Ovary (tissue), 1 donor: ENCODE data around the gene TMTC2.

ENCODE experiments used
- EP300 ChIP-seq: sonication (generic); formaldehyde crosslinking; IDR thresholded peaks from one replicate; pipeline ENCODE4 v1.6.1; 2017; ENCODE audit warnings: antibody characterized with exemption
- POLR2A ChIP-seq: fragments of 450-650 bp; IDR thresholded peaks from one replicate; pipeline ENCODE4 v1.6.1; 2017; ENCODE audit warnings: antibody characterized with exemption, mild to moderate bottlenecking, moderate library complexity

GRCh38 chr12:82663893-82664292 lies 22.8 kb upstream of the TMTC2 start:
- TF ChIP-seq EP300 (no peak), POLR2A (no peak)
